Measurements from ENCODE around the gene CFAP119. TPM values are rescaled to one million over a fixed set of nuclear protein-coding genes. Genes with fewer than 3 reads are reported as not detected.

Gene CFAP119
- total and polyA plus RNA-seq, 2 experiments from 2014 or later = 2.2 to 5.2 TPM

GRCh38 chr16:30797670-30798309, 35.9 kb upstream of the CFAP119 start:
- H3K4me1 Mint-ChIP-seq = peaks cover 4% of the 10 kb centered on the region; the same call in 2 of the 3 replicates
- H3K36me3 ChIP-seq (ENCODE audit: insufficient read depth) = no peaks in the 10 kb centered on the region
- no peak overlapping the region for H3K4me3 Mint-ChIP-seq

DNA sequence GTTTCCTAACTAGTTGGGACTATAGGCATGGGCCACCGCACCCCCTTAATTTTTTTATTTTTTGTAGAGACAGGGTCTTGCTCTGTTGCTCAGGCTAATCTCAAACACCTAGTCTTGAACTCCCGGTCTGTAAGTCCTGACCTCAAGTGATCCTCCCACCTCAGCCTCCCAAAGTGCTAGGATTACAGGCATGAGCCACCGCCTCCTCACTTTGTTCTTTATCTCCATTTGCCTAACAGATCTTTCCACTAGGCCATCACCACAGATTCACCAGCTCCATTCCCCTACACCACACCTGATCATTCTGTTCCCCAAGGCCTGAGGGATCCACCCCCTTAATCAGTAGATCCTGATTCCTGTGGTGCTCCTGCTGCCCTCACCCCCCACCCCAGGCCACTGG, 32.8 kb upstream of the CFAP119 start:
- Histone ChIP-seq H4K20me1 (replicated peaks; ENCODE audit: insufficient read depth) (no peaks in the 10 kb centered on the region), H3K9me2 (ENCODE audit: insufficient read depth) (no peaks in the 10 kb centered on the region), H3K36me3 (ENCODE audit: insufficient read depth) (no peaks in the 10 kb centered on the region), H3K4me1 (ENCODE audit: insufficient read depth) (no peaks in the 10 kb centered on the region), H3F3A (replicated peaks; ENCODE audit: low read depth) (no peaks in the 10 kb centered on the region), H3K4me3 (no peak overlapping the region), H3K79me2 (replicated peaks; ENCODE audit: insufficient read depth) (no peaks in the 10 kb centered on the region), H3K4me2 (no peak overlapping the region), H3K27me3 (ENCODE audit: insufficient read depth) (no peaks in the 10 kb centered on the region; the same call in 1 of the 2 replicates), H3K27ac (ENCODE audit: low read depth) (no peak overlapping the region), H2AFZ (no peak overlapping the region)
- no peaks in the 10 kb centered on the region for H3K9me3 Mint-ChIP-seq
- H3K4me1 Mint-ChIP-seq = peaks cover 4% of the 10 kb centered on the region; the same call in 2 of the 3 replicates
- H3K27me3 Mint-ChIP-seq (ENCODE audit: insufficient read depth, low read depth, poor library complexity) = peaks cover 3% of the 10 kb centered on the region
- H3K27ac Mint-ChIP-seq = no peak overlapping the region
- H3K36me3 Mint-ChIP-seq (ENCODE audit: low read depth) = no peaks in the 10 kb centered on the region
- H3K4me3 Mint-ChIP-seq = no peak overlapping the region
- DNase-seq (ENCODE audit: low spot score) (no peak), ATAC-seq (no peak)
- TF ChIP-seq, protein P1, sequence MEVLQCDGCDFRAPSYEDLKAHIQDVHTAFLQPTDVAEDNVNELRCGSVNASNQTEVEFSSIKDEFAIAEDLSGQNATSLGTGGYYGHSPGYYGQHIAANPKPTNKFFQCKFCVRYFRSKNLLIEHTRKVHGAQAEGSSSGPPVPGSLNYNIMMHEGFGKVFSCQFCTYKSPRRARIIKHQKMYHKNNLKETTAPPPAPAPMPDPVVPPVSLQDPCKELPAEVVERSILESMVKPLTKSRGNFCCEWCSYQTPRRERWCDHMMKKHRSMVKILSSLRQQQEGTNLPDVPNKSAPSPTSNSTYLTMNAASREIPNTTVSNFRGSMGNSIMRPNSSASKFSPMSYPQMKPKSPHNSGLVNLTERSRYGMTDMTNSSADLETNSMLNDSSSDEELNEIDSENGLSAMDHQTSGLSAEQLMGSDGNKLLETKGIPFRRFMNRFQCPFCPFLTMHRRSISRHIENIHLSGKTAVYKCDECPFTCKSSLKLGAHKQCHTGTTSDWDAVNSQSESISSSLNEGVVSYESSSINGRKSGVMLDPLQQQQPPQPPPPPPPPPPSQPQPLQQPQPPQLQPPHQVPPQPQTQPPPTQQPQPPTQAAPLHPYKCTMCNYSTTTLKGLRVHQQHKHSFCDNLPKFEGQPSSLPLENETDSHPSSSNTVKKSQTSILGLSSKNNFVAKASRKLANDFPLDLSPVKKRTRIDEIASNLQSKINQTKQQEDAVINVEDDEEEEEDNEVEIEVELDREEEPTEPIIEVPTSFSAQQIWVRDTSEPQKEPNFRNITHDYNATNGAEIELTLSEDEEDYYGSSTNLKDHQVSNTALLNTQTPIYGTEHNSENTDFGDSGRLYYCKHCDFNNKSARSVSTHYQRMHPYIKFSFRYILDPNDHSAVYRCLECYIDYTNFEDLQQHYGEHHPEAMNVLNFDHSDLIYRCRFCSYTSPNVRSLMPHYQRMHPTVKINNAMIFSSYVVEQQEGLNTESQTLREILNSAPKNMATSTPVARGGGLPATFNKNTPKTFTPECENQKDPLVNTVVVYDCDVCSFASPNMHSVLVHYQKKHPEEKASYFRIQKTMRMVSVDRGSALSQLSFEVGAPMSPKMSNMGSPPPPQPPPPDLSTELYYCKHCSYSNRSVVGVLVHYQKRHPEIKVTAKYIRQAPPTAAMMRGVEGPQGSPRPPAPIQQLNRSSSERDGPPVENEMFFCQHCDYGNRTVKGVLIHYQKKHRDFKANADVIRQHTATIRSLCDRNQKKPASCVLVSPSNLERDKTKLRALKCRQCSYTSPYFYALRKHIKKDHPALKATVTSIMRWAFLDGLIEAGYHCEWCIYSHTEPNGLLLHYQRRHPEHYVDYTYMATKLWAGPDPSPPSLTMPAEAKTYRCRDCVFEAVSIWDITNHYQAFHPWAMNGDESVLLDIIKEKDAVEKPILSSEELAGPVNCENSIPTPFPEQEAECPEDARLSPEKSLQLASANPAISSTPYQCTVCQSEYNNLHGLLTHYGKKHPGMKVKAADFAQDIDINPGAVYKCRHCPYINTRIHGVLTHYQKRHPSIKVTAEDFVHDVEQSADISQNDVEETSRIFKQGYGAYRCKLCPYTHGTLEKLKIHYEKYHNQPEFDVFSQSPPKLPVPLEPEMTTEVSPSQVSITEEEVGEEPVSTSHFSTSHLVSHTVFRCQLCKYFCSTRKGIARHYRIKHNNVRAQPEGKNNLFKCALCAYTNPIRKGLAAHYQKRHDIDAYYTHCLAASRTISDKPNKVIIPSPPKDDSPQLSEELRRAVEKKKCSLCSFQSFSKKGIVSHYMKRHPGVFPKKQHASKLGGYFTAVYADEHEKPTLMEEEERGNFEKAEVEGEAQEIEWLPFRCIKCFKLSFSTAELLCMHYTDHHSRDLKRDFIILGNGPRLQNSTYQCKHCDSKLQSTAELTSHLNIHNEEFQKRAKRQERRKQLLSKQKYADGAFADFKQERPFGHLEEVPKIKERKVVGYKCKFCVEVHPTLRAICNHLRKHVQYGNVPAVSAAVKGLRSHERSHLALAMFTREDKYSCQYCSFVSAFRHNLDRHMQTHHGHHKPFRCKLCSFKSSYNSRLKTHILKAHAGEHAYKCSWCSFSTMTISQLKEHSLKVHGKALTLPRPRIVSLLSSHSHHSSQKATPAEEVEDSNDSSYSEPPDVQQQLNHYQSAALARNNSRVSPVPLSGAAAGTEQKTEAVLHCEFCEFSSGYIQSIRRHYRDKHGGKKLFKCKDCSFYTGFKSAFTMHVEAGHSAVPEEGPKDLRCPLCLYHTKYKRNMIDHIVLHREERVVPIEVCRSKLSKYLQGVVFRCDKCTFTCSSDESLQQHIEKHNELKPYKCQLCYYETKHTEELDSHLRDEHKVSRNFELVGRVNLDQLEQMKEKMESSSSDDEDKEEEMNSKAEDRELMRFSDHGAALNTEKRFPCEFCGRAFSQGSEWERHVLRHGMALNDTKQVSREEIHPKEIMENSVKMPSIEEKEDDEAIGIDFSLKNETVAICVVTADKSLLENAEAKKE (CRISPR knock-in tag; IDR thresholded peaks at IDR 0.05) = no peak
- TF ChIP-seq ZNF331 (CRISPR knock-in tag; IDR thresholded peaks at IDR 0.05; ENCODE audit: low read depth) (no peak), EZH2 (IDR thresholded peaks at IDR 0.05; ENCODE audit: low read depth, unreplicated experiment) (no peak), ZNF114 (CRISPR knock-in tag; IDR thresholded peaks at IDR 0.05) (no peak), EZH2phosphoT487 (IDR thresholded peaks at IDR 0.05; ENCODE audit: unreplicated experiment) (no peak), CREB1 (CRISPR knock-in tag; IDR thresholded peaks at IDR 0.05; ENCODE audit: low read depth) (no peak), NANOG (IDR thresholded peaks at IDR 0.05; ENCODE audit: borderline replicate concordance) (no peak), POLR2AphosphoS5 (IDR thresholded peaks at IDR 0.05; ENCODE audit: low read depth) (no peak)
- TF ChIP-seq, protein P2, sequence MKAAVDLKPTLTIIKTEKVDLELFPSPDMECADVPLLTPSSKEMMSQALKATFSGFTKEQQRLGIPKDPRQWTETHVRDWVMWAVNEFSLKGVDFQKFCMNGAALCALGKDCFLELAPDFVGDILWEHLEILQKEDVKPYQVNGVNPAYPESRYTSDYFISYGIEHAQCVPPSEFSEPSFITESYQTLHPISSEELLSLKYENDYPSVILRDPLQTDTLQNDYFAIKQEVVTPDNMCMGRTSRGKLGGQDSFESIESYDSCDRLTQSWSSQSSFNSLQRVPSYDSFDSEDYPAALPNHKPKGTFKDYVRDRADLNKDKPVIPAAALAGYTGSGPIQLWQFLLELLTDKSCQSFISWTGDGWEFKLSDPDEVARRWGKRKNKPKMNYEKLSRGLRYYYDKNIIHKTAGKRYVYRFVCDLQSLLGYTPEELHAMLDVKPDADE (IDR thresholded peaks at IDR 0.05) = no peak

More at GRCh38 chr16:30797670-30798309, 35.9 kb upstream of the CFAP119 start:
- Histone ChIP-seq H3K4me3 (no peak overlapping the region), H3K4me2 (no peak overlapping the region), H3F3A (replicated peaks; ENCODE audit: low read depth) (no peaks in the 10 kb centered on the region), H3K4me1 (ENCODE audit: insufficient read depth) (no peaks in the 10 kb centered on the region), H2AFZ (no peak overlapping the region), H3K9me2 (ENCODE audit: insufficient read depth) (no peaks in the 10 kb centered on the region), H3K27me3 (ENCODE audit: insufficient read depth) (peaks cover 12% of the 10 kb centered on the region), H3K79me2 (replicated peaks; ENCODE audit: insufficient read depth) (no peaks in the 10 kb centered on the region), H3K27ac (ENCODE audit: low read depth) (no peak overlapping the region), H4K20me1 (replicated peaks; ENCODE audit: insufficient read depth) (no peaks in the 10 kb centered on the region)
- DNase-seq (ENCODE audit: low spot score) = no peak
- Mint-ChIP-seq H3K27ac (no peak overlapping the region), H3K9me3 (no peaks in the 10 kb centered on the region), H3K27me3 (ENCODE audit: insufficient read depth, low read depth, poor library complexity) (peaks cover 3% of the 10 kb centered on the region), H3K36me3 (ENCODE audit: low read depth) (no peaks in the 10 kb centered on the region)
- TF ChIP-seq, protein P3, sequence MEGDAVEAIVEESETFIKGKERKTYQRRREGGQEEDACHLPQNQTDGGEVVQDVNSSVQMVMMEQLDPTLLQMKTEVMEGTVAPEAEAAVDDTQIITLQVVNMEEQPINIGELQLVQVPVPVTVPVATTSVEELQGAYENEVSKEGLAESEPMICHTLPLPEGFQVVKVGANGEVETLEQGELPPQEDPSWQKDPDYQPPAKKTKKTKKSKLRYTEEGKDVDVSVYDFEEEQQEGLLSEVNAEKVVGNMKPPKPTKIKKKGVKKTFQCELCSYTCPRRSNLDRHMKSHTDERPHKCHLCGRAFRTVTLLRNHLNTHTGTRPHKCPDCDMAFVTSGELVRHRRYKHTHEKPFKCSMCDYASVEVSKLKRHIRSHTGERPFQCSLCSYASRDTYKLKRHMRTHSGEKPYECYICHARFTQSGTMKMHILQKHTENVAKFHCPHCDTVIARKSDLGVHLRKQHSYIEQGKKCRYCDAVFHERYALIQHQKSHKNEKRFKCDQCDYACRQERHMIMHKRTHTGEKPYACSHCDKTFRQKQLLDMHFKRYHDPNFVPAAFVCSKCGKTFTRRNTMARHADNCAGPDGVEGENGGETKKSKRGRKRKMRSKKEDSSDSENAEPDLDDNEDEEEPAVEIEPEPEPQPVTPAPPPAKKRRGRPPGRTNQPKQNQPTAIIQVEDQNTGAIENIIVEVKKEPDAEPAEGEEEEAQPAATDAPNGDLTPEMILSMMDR (conservative IDR thresholded peaks at IDR 0.05; ENCODE audit: low read depth in 2 of 2) = peak; percentile 28 to 38; a peak in 3 of 4 replicates
- no peak for TF ChIP-seq EZH2phosphoT487 (IDR thresholded peaks at IDR 0.05; ENCODE audit: unreplicated experiment)
- peak; percentile 87 for ATAC-seq

Data from GM23338 (cell line).